Left cardiac atrium (tissue), 4 donors: ENCODE data around the gene RANBP9. TPM values are rescaled to one million over a fixed set of nuclear protein-coding genes. Genes with fewer than 3 reads are reported as not detected.

Experiments used
- ATAC-seq, 2 donors: fragments of 200-7000 bp; cut with Tn5 transposase; one replicate each; pipeline ENCODE4 v1.9.1; 2020; ENCODE audit warnings: mild to moderate bottlenecking in 2 of 2, moderate library complexity in 2 of 2
- DNase-seq: peaks from one replicate; pipeline ENCODE4 v3.0.0-alpha.2; 2020
- intact Hi-C, 2 donors: fragments of 100-400 bp; cut with DNase I; formaldehyde crosslinking; loops; one replicate each; pipeline versions ENCODE4 v1.14.1 to v1.15.1; 2022 to 2023
- total RNA-seq, 2 donors: library from RNA; stranded (reverse); fragmentation: NEBNext Ultra II Directional; extraction: Animal tissue kit (Norgen Biotek cat#: 25700); gene quantifications; one replicate each; pipeline ENCODE4 v1.2.1, GENCODE V29; 2021
- donor health status: DM: no; HTN: yes; CAD: no.
- donor health status: DM: no; HTN: yes; CAD: no; lungs with severe emphysema.
- donor health status: DM: yes; HTN: yes; CAD: no.
- donor health status: Dilated cardiomyopathy.

RANBP9 gene
- total RNA-seq, 2 donors from 2014 or later, result 27.3 to 33.1 TPM

DNA sequence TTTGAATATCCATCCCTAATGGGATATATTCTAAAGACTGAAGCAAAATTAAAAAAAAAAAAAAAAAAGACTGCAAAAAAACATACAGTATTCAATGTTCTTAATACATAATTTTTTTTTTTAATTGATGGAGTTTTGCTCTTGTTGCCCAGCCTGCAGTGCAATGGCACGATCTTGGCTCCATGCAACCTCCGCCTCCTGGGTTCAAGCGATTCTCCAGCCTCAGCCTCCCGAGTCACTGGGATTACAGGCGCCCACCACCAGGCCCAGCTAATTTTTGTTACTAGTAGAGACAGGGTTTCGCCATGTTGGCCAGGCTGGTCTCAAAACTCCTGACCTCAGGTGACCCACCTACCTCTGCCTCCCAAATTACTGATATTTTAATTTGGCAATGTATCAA is 29.3 kb downstream of the RANBP9 start:
- intact Hi-C loops, result no loop called here
- DNase-seq (no peak), ATAC-seq (no peak)

DNA sequence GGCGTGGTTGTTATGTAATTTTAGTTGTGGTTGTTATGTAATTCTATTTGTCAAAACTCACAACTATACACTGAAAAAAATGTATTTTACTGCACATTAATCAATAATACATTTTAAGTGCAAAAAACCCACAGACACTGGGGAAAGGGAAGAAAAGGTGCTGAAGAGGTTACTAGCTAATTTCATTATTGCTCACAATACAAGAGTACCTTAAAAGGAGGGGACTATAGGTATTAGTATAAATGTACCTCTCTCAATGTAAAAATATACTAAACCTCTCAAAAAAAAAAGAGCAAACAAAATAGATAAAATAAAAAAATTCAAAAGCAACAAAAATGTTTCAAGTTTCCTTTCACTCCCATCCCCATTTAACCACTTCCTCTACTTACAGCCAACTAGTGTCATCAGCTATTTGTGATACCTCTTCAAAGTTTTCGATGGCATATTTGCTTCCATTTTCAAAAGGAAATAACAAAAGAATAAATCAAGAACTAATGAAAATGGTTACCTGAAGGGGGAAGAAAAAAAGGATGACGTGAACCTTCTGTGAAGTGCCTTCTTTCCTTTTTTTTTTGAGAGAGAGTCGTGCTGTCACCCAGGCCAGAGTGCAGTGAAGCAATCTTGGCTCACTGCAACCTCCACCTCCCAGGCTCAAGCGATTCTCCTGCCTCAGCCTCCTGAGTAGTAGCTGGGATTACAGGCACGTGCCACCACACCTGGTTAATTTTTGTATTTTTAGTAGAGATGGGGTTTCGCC is 30.2 kb downstream of the RANBP9 start:
- DNase-seq, result no peak
- no peak for ATAC-seq
- intact Hi-C loops, result no loop called here

DNA sequence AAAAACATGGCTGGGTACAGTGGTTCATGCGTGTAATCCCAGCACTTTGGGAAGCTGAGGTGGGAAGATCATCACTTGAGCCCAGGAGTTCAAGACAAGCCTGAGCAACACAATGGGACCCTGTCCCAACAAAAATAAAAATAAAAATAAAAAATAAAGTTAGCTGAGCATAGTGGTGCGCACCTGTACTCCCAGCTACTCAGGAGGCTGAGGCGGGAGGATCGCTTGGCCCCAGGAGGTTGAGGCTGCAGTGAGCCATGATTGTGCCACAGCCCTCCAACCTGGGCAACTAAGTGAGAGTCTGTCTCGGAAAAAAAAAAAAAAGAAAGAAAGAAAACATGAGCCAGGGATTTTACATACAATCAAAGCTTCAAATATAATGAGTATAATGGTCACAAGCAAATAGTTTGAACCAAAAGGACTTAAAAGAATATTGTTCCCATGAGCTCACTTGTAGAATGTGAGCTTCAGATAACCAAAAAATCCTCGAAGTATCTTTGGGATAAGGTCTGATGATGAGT is 31.1 kb downstream of the RANBP9 start:
- ATAC-seq, result no peak
- intact Hi-C loops, result no loop called here
- DNase-seq, result no peak

DNA sequence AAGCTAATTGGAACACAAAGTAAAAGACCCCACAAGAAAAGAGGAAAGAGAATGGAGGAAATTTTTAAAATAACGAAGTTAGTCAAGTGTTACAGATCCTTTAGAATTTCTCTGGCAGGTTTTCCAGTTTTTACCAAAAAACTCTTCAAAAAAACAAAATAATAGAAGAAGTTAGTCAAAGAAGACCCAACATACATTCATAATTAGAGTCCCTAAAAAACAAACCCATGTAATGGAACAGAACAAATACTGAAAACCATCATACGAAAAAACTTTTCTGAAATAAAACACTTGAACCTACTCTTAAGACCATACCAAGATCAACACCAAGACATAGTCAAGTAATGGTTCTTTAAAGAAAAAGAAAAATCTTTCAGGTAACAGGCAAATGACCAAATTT is 31.6 kb downstream of the RANBP9 start:
- DNase-seq (no peak), ATAC-seq (no peak)
- intact Hi-C loops, result no loop called here

DNA sequence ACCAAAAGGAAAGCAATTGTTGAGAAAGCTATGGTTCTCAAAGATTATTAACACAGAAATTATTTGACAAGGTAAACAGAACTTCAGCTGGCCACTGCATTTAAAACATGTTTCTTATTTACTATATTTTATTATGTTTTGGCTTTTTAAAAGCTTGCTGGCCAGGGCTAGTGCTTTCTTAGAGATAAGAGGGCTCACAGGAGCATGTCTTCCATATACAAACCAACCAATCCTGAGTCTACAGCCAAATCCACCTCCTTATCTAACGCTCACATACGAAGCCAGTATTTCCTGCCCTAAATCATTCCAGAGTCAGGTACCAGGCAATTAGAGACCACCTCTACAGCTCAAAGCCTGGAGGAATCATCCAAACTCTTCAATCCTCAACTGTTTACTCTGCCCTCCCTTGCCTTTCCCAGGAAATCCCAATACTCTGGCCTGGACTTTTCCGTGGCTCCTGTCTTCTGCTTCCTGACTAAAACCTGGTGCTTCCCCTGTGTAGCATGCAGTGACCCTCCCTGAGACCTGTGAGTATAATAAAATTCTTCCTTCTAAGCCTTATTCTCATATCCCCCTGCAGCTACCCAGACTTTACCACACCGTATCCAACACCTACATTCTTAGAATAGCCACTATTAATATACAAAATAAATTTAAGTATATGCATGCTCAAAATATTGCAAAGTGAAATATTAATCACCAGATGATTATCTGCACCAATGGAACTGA is 33.2 kb downstream of the RANBP9 start:
- intact Hi-C loops, result no loop called here
- peak; percentile 34 to 65 for ATAC-seq
- no peak for DNase-seq

DNA sequence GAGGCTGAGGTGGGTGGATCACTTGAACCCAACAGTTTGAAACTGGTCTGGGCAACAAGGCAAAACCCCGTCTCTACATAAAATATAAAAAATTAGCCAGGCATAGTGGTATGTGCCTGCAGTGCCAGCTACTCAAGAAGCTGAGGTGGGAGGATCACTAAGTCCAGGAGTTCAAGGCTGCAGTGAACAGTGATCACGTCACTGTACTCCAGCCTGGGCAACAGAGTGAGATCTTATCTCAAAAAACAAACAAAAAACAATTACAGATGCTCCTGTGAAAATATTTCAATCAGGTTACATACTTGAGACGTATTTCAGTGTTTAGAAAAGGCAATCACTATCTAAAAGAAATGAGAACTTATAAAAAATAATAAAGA is 33.8 kb downstream of the RANBP9 start:
- intact Hi-C loops, result no loop called here
- ATAC-seq (peak in 1 of 2 donors; percentile 29), DNase-seq (no peak)

DNA sequence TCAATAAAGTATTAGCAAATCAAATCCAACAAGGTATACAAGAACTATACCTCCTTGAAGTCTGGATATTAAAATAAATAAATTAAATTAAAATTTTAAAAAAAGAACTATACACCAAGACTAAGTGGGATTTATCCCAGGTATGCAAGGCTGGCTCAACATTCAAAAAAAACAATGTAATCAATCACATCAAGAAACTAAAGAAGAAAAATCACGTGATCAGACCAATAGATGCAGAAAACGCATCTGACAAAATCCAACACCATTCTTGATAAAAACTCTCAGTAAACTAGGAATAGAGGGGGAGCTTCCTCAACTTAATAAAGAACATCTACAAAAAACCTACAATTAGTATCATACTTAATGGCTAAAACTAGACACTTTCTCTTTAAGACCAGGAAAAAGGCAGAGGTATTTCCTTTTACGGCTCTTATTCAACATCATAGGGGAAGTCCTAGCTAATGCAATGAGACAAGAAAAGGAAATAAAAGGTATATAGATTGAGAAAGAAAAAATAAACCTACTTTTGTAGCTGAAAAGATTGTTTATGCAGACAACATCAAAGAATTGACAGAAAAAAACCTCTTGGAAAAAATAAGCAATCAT is 35.0 kb downstream of the RANBP9 start:
- ATAC-seq (no peak), DNase-seq (no peak)
- intact Hi-C loops, result no loop called here

DNA sequence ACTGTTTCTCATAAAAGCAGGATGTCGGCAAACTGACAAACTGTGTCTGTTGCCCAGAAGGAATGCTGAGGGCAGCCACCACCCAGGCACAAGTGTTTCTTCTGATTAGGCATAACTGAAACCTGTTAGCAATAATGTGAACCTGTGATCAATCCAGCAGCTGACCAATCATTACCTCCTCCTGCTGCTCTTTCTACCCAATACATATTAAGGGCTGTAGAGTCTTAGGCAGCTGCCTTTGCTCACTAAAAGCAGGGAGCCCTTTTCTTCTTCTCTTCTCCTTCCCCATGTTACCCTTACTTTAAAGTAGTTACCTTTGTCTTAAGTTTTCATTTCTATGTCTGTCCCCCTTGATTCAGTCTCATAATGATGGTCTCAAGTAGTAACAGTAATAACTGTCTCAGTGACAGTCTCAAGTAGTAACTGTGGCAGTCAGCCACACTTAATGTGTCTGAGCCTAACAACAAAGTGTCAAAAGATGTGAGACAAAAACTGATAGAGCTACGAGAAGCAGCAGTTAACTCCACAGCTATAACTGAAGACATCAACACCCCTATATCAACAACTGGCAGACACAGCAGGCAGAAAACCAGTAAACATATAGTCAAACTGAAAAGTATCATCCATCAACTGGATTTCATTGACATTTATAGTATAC is 37.0 kb downstream of the RANBP9 start:
- ATAC-seq (no peak), DNase-seq (no peak)
- intact Hi-C loops, result no loop called here

DNA sequence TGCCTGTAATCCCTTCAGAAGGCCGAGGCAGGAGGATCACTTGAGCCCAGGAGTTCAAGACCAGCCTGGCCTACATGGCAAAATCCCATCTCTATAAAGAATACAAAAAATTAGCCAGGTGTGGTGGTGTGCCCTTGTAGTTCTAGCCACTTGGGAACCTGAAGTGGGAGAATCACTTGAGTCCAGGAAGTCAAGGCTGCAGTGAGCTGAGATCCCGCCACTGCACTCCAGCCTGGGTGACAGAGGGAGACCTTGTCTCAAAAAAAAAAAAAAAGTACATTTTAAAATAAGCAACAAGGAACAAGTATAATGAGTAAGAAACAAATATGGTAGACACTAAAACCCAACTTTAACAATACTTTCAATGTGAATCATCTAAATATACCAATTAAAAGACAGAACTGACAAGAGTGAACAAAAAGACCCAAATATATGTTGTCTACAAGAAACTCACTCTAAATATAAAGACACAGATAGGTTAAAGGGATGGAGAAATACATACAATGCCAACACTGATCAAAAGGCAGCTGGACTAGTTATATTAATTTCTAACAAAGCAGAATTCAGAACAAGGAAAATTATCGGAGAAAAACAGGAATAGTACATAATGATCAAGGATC is 37.7 kb downstream of the RANBP9 start:
- DNase-seq (no peak), ATAC-seq (no peak)
- intact Hi-C loops, result no loop called here

DNA sequence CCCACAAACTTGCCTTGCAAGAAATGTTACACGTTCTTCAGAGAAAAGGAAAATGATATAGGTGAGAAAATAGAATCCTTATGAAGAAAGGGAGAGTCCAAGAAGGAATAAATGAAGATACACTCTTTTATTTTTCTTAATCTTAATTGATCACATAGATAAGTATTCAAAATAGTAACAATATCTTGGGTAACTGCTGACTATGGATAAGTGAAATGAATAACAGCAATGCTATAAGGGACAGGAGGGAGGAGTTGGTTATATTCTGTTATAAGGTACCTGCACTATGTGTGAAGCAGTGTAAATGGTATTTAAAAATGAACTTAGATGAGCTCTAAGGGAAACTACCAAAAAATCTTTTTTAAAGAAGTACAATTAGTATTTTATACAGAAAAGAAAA is 38.3 kb downstream of the RANBP9 start:
- DNase-seq (no peak), ATAC-seq (no peak)
- intact Hi-C loops, result no loop called here

DNA sequence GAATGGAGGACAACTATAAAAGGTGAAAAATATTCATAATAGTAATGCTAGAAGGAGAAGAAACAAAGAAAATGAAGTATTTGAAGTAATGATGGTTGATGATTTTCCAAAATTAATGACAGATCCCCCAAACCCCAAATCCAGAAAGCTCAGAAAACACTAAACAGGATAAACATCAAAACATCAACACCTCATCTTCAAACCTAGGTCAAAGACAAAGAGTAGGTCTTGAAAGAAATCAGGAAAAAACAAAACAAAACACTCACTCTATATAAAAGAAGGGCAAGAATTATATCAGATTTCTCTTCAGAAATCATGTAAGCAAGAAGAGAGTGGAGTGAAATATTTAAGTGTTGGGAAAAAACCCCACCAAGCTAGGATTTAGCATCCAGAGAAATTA is 38.7 kb downstream of the RANBP9 start:
- DNase-seq (no peak), ATAC-seq (no peak)

DNA sequence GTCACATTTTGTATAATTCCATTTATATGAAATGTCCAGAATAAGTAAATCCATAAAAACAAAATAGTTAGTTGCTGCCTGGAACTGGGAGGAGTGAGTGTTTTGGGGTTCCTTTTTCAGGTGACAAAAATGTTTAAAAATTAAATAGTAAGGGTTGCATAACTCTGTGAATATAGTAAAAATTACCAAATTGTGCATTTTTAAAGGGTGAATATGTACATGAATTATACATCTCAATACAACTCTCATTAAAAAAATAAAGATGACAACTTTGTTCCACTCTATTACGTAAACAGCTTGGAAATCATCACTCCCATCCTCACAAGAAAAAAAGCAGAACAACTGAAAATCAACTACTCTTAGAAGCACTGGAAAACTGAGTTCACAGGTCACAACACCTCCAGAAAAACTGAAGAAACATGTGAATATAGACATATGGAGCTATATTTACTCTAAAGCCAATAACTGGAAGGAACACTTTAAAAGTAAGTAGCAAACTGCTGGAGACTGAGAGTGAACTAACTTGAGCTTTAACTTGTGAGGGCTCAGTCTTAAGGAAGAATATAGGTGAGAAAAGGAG is 40.0 kb downstream of the RANBP9 start:
- ATAC-seq, result no peak
- no peak for DNase-seq
- intact Hi-C loops, result no loop called here

More for the DNA sequence above, 38.7 kb downstream of the RANBP9 start:
- intact Hi-C loops, result no loop called here

DNA sequence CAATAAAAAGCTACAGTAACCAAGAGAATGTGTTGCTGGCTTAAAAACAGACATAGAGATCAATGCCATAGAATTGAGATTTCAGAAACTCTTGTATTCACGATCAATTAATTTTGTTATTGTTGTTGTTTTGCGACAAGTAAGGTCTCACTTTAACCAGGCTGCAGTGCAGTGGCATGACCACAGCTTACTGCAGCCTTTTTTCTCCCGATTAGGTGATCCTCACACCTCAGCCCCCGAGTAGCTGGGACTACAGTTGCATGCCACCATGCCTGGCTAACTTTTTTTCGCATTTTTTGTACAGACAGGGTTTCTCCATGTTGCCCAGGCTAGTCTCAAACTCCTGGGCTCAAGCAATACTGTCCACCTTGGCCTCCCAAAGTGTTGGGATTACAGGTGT is 42.2 kb downstream of the RANBP9 start:
- DNase-seq, result no peak
- intact Hi-C loops, result no loop called here
- no peak for ATAC-seq

DNA sequence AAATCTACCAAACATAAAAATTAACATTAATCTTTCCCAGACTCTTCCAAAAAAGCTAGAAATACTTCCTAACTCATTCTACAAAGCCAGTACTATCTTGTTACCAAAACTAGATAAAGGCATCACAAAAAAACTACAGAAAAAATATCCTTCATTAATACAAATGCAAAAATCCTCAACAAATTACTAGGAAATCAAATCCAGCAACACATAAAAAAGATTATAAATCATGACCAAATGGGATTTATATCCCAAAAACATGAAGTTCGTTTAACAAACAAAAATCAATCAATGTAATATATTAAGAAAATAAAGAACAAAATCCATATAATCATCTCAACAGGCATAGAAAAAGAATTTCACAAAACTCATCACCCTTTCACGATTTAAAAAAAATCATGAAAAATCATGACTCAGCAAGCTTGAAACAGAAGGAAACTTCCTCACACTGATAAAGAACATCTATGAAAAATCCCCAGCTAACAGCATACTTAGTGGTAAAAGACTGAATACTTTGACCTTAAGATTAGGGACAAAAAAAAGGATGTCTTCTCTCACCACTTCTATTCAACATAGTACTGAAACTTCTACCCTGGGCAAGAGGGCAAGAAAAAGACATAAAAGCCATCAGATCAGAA is 43.2 kb downstream of the RANBP9 start:
- no peak for DNase-seq
- intact Hi-C loops, result no loop called here
- no peak for ATAC-seq

DNA sequence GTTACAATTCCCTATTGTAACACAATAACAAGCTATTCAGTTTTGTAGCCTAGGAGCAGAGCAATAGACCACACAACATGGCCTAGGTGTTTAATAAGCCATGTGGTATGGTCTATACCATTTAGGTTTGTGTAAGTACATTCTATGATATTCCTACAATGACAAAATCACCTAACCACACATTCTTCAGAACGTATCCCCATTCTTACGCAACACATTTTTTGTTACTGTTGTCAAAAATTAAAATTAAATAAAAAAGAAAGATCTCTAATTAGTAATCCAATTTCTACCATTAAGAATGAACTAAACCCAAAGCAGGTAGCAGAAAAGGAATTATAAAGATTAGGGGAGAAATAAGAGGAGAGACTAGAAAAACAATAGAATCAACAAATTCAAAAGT is 44.0 kb downstream of the RANBP9 start:
- DNase-seq (no peak), ATAC-seq (no peak)
- intact Hi-C loops, result no loop called here

DNA sequence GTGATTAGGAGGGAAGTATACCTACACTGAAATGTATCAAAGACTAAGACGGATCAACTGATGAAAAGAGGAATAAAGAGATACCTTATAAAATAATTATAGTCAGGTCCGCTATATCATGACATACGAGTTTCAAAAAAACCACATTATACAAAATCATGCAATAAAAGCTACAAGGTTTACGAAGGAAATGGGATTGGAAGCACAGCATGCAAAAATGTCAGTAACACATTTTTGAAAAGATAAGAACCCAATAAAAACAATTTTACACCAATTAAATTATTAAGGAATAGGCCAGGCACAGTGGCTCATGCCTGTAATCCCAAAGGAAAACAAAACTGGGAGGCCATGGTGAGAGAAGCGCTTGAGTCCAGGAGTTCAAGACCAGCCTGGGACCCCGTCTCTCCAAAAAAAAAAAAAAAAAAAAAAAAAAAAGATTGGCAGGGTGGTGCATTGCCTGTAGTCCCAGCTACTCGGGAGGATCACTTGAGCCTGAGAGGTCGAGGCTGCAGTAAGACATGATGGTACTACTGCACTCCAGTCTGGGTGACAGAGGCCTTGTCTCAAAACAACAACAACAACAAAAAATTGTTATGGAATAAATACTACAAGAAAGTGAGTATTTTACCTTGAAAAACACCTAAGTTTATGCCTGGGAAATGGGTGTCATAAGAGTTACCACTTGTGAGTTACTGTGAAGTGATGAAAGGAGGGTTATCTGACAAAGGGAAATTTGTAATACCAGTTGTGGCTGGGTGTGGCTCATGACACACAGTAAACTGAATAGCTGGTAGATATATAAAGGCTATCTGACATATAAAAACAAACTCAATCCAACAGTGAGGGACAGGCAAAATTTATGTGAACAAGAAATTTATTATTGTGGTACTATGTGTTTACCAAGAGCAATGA is 45.2 kb downstream of the RANBP9 start:
- DNase-seq, result no peak
- ATAC-seq, result peak in 1 of 2 donors; percentile 33
- intact Hi-C loops, result no loop called here

DNA sequence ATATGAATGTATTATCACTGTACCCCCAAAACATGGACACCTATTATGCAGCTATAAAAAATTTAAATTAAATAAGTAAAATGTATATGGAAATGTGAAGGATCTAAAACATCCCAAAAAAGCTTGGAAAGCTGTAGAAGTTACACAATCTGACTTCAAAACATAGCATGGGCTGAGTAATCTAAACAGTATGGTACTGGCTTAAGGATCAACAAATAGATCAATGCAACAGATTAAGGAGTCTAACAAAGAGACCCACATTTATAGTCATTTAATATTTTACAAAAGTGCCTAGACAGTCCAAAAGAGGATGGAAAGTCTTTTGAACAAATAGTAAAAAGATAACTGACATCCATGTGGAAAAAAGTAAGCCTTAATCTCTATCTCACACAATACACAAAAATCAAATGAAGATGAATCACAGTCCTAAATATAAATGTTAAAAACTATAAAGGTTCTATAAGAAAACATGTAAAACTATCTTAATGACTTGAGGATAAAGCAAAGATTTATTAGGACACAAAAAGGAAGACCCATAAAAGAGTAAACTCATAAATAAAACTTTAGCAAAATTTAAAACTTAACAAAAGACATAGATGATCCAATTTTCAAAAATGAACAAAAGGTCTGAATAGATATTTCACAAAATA is 46.8 kb downstream of the RANBP9 start:
- intact Hi-C loops, result no loop called here
- ATAC-seq, result no peak
- no peak for DNase-seq
